Spleen (tissue), 11 donors: ENCODE measurements around the gene ZBTB32. TPM values are rescaled to one million over a fixed set of nuclear protein-coding genes. Genes with fewer than 3 reads are reported as not detected.
A peak's percentile ranks its signal among the peaks of the same experiment; 100 is the strongest.

Experiments used
- DNase-seq: peaks from one replicate; pipeline ENCODE4 v3.0.0-alpha.2; 2020
- H3K27ac ChIP-seq, 8 donors: fragments of 200-600 bp; sonication (generic) in 7 of 8; 1 replicate in 4 of 8; 2 replicates in 4 of 8; pipeline versions ENCODE4 v1.5.0 to v1.8.0; 2016 to 2021; ENCODE audit warnings: inconsistent platforms in 4 of 8, mild to moderate bottlenecking in 4 of 8, moderate library complexity in 1 of 8
- H3K27me3 ChIP-seq, 7 donors: fragments of 200-600 bp; sonication (generic) in 6 of 7; replicated peaks in 1 of 7; 1 replicate in 4 of 7; 2 replicates in 3 of 7; pipeline versions ENCODE4 v1.5.0 to v1.8.0; 2016 to 2021; ENCODE audit warnings: inconsistent platforms in 3 of 7, mild to moderate bottlenecking in 1 of 7
- H3K36me3 ChIP-seq, 6 donors: fragments of 200-600 bp; sonication (generic) in 5 of 6; 1 replicate in 4 of 6; 2 replicates in 2 of 6; pipeline versions ENCODE4 v1.5.0 to v1.8.0; 2016 to 2021; ENCODE audit warnings: inconsistent platforms in 2 of 6
- H3K4me1 ChIP-seq, 6 donors: fragments of 200-600 bp; sonication (generic) in 5 of 6; 1 replicate in 3 of 6; 2 replicates in 3 of 6; pipeline versions ENCODE4 v1.5.0 to v1.8.0; 2016 to 2021; ENCODE audit warnings: inconsistent platforms in 3 of 6
- H3K4me3 ChIP-seq, 8 donors: fragments of 200-600 bp; sonication (generic) in 7 of 8; 1 replicate in 4 of 8; 2 replicates in 4 of 8; pipeline versions ENCODE4 v1.5.0 to v1.8.0; 2016 to 2021; ENCODE audit warnings: inconsistent platforms in 4 of 8, mild to moderate bottlenecking in 4 of 8, moderate library complexity in 2 of 8
- H3K9me3 ChIP-seq, 8 donors: fragments of 200-600 bp; sonication (generic) in 7 of 8; 1 replicate in 4 of 8; 2 replicates in 4 of 8; pipeline versions ENCODE4 v1.5.0 to v1.8.0; 2016 to 2021; ENCODE audit warnings: inconsistent platforms in 4 of 8
- CTCF ChIP-seq, 11 experiments: fragments of 200-600 bp in 7 of 11; fragments of 450-650 bp in 4 of 11; sonication (generic) in 4 of 11; IDR thresholded peaks in 8 of 11; conservative IDR thresholded peaks in 3 of 11; 1 replicate in 7 of 11; 2 replicates in 4 of 11; pipeline versions ENCODE4 v1.4.0 to v1.8.0; 2016 to 2021; ENCODE audit warnings: antibody characterized with exemption in 11 of 11, inconsistent platforms in 4 of 11, mild to moderate bottlenecking in 1 of 11
- POLR2A ChIP-seq, 3 donors: fragments of 450-650 bp; IDR thresholded peaks; one replicate each; pipeline ENCODE4 v1.5.1; 2017; ENCODE audit warnings: antibody characterized with exemption in 3 of 3, mild to moderate bottlenecking in 1 of 3
- POLR2AphosphoS5 ChIP-seq, 3 donors: sonication (generic); formaldehyde crosslinking; IDR thresholded peaks; one replicate each; pipeline ENCODE4 v1.5.1; 2017; ENCODE audit warnings: antibody characterized with exemption in 3 of 3
- WGBS, 5 donors: extraction: QIAGEN DNeasy Blood & Tissue Kit in 3 of 5; methylation state at CpG; one replicate each; pipeline versions ENCODE4 v1.1.5 to v1.1.7; 2013 to 2018; 5-methylcytosine and 5-hydroxymethylcytosine counted together
- intact Hi-C: fragments of 100-400 bp; cut with DNase I; formaldehyde crosslinking; loops from one replicate; pipeline ENCODE4 v1.15.0; 2023; ENCODE audit warnings: low total_unique reads
- polyA plus RNA-seq, 3 donors: library from polyadenylated mRNA; stranded (reverse); fragments of 200-250 nt; gene quantifications; one replicate each; pipeline ENCODE4 v1.2.1, GENCODE V29; 2013
- total RNA-seq, 7 donors: library from RNA; depleted of rRNA in 3 of 7; stranded (reverse); fragments of >200 nt in 3 of 7; fragmentation: NEBNext Ultra II Directional in 4 of 7; extraction: Animal tissue kit (Norgen Biotek cat#: 25700) in 4 of 7; gene quantifications; one replicate each; pipeline versions ENCODE4 v1.1.0 to v1.2.1, GENCODE V29; 2016 to 2021
- donor health status: healthy with polysubstance abuse.
- donor health status: DM: no; HTN: no; CAD: no; lungs with moderate emphysema.
- donor health status: DM: no; HTN: no; CAD: no.
- donor health status: Bipolar disorder and iron deficiency.
- donor health status: healthy.
- donor health status: DM: no; HTN: no; CAD: no.
- donor health status: DM: yes; HTN: yes; CAD: no.

The ZBTB32 gene
- total and polyA plus RNA-seq, 10 donors = 2.5 to 8.2 (median 4.2) TPM

GRCh38 chr19:35714601-35715354, 10.4 kb downstream of the ZBTB32 start:
- WGBS, 5 donors = 64 to 80% (median 68%) methylated on average over 11 to 14 of the region's 14 CpGs
- DNase-seq = no peak
- no peaks in the 10 kb centered on the region for H3K27me3 ChIP-seq
- intact Hi-C loops = loop anchor here (10.0 kb wide), 1 partner anchor 160 kb away; no protein-coding TSS in a partner anchor
- peak overlapping the region in 4 of 8 donors; percentile 65 to 98 (median 96) for H3K27ac ChIP-seq
- H3K4me1 ChIP-seq = peaks cover 30 to 87% (median 71%) of the 10 kb centered on the region in 6 donors
- peak overlapping the region in 3 of 8 donors; percentile 2 to 87 (median 21) for H3K4me3 ChIP-seq
- peaks cover 0 to 5% (median 2%) of the 10 kb centered on the region in 6 donors for H3K36me3 ChIP-seq
- no peak for TF ChIP-seq POLR2AphosphoS5 (IDR thresholded peaks at IDR 0.05)
- TF ChIP-seq CTCF (IDR thresholded peaks at IDR 0.05 in 8 of 11, conservative IDR thresholded peaks at IDR 0.05 in 3 of 11) = peak in 2 of 11 experiments; percentile 5 to 9
- H3K9me3 ChIP-seq = no peaks in the 10 kb centered on the region

GRCh38 chr19:35715355-35715809, 11.0 kb downstream of the ZBTB32 start:
- H3K4me1 ChIP-seq = peaks cover 32 to 89% (median 75%) of the 10 kb centered on the region in 6 donors
- H3K27ac ChIP-seq = peak overlapping the region in 5 of 8 donors; percentile 89 to 98 (median 96)
- TF ChIP-seq POLR2AphosphoS5 (IDR thresholded peaks at IDR 0.05) = no peak
- TF ChIP-seq CTCF (IDR thresholded peaks at IDR 0.05 in 8 of 11, conservative IDR thresholded peaks at IDR 0.05 in 3 of 11) = no peak
- no peak for TF ChIP-seq POLR2A (IDR thresholded peaks at IDR 0.05)
- H3K27me3 ChIP-seq = no peaks in the 10 kb centered on the region
- peak; percentile 83 for DNase-seq
- no peaks in the 10 kb centered on the region for H3K9me3 ChIP-seq
- intact Hi-C loops = loop anchor here (10.0 kb wide), 1 partner anchor 161 kb away; no protein-coding TSS in a partner anchor
- peaks cover 0 to 11% (median 8%) of the 10 kb centered on the region in 6 donors for H3K36me3 ChIP-seq
- H3K4me3 ChIP-seq = peak overlapping the region in 5 of 8 donors; percentile 75 to 97 (median 94)
- WGBS, 5 donors = 81 to 92% (median 85%) methylated on average over 5 to 7 of the region's 7 CpGs

GRCh38 chr19:35715981-35716800, 11.8 kb downstream of the ZBTB32 start:
- Histone ChIP-seq H3K9me3 (no peaks in the 10 kb centered on the region), H3K27ac (peak overlapping the region; percentile 88 to 98 (median 92)), H3K27me3 (no peaks in the 10 kb centered on the region), H3K36me3 (peaks cover 0 to 19% (median 12%) of the 10 kb centered on the region in 6 donors), H3K4me1 (peaks cover 32 to 89% (median 68%) of the 10 kb centered on the region in 6 donors), H3K4me3 (peak overlapping the region; percentile 75 to 97 (median 88))
- WGBS, 5 donors = 1 to 3% (median 2%) methylated on average over 36 to 52 of the region's 52 CpGs
- TF ChIP-seq POLR2AphosphoS5 (IDR thresholded peaks at IDR 0.05) (no peak), POLR2A (IDR thresholded peaks at IDR 0.05) (no peak), CTCF (IDR thresholded peaks at IDR 0.05 in 8 of 11, conservative IDR thresholded peaks at IDR 0.05 in 3 of 11) (no peak)
- DNase-seq = peak; percentile 82
- intact Hi-C loops = loop anchor here (10.0 kb wide), 1 partner anchor 161 kb away; no protein-coding TSS in a partner anchor
